GM19035 (cell line): ENCODE results near the gene LRRC45.
A peak's percentile ranks its signal among the peaks of the same experiment; 100 is the strongest.
"Not testable (repeated sequence)": the region's sequence is repeated elsewhere in the genome, so short reads cannot be mapped to it uniquely, and the experiment has no call there.

ENCODE experiments used
- ATAC-seq: cut with Tn5 transposase; IDR thresholded peaks from one replicate; pipeline ENCODE4 v1.9.1; 2021; ENCODE audit not compliant: unreplicated experiment

Gene LRRC45

GRCh38 chr17:82031885-82032627 lies 9.0 kb downstream of the LRRC45 start:
- ATAC-seq: no peak

- no peak for ATAC-seq
Measured at GRCh38 chr17:82033359-82034085, 10.4 kb downstream of the LRRC45 start.

- no peak for ATAC-seq
Measured at GRCh38 chr17:82034371-82035011, 11.4 kb downstream of the LRRC45 start.

DNA sequence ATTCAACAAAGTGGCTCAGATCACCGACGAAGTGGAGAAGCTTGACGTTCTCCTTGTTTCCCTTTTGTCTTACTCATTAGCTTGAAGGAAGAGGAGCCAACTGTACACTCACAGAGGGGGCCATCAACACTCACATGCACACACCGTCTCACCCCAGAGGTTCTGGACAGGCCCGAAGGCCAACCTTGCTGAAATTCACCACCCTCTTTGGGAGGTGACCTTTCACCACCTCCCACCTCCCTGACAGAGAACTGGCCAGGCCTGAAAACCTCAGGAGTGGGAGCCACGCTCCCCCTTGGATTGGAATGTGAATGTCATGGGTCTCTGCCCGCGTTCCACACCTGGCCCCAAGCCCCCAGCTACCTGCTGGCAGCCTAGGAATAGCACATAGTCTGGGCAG lies 12.4 kb downstream of the LRRC45 start:
- ATAC-seq: no peak

- ATAC-seq: no peak
Measured at GRCh38 chr17:82035956-82036633, 13.0 kb downstream of the LRRC45 start.

GRCh38 chr17:82036634-82037091 lies 13.6 kb downstream of the LRRC45 start:
- peak; percentile 1 for ATAC-seq

GRCh38 chr17:82037092-82037888 lies 14.2 kb downstream of the LRRC45 start, which contains the start of gene DCXR:
DCXR (minus strand) TSS chr17:82037697; CDS start chr17:82037682, 15 bp downstream.
- peak; percentile 87 for ATAC-seq

DNA sequence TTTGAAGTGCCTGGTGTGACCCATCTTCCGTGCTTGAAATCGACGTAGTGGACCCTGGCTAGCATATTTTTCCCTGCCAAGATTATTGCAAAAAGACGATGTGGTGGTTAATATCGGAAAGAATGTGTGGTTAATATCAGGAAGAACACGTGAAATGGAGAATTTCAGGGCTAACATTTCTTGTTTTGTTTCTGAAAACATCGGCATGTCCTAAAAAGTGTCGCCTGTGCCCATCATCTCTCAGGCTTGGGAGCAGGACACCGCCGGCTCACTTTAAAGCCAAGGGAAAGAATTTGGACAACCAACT lies 14.7 kb downstream of the LRRC45 start:
- ATAC-seq: no peak

GRCh38 chr17:82038796-82039409 lies 15.8 kb downstream of the LRRC45 start:
- not testable (repeated sequence) for ATAC-seq

DNA sequence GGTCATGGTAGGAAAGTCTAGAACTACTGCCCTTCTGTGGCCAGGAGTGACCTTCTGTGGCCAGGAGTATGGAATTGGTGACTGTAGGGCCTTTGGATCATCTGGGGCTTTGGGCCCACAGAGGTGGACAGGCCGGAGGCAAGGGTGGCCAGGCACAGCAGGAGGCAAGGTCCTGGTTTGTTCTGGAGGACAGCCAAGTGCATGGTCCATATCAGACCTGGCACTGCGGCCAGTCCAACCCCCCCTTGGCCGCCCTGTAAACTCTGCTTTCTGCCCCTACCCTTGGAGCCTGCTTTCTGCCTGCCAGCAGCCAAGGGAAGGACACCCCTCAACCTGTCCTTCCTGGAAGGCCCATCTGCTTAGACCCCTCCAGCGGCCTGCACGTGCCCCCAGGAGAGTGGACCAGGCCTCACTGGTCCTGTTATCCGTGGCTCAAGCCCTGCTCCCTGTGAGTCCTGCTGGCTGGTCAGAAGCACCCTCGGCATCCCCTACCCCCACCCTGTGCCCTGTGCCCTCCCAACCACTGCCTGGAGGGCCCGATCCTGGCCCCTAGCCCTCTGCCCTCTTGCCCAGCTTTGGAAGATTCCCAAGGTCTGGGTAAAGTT lies 16.7 kb downstream of the LRRC45 start:
- no peak for ATAC-seq

DNA sequence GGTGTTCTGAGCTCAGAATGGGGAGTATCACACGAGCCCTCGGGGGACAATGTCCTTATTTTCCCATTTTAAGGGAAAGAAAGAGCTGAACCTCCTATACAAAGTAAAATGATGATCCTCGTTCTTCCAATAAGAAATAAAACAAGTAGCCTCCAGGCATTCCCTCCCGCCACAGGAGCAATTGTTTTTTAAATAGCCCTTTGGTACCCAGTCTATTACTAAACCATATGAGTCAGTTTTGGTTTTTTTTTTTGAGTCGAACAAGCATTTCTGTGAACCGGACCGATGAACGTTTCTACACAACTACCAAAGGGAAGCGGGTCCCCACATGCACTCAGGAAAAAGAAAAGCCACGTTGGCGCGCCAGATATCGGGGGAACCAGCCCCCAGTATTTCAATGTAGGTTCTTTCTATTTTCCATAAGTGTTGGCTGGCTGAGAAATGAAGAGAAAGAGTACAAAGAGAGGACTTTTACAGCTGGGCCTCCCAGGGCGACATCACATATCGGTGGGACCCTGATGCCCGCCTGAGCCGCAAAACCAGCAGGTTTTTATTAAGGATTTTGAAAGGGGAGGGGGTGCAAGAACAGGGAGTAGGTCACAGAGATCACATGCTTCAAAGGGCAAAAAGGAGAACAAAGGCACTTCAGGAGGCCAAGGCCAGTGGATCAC lies 18.2 kb downstream of the LRRC45 start:
- no peak for ATAC-seq

DNA sequence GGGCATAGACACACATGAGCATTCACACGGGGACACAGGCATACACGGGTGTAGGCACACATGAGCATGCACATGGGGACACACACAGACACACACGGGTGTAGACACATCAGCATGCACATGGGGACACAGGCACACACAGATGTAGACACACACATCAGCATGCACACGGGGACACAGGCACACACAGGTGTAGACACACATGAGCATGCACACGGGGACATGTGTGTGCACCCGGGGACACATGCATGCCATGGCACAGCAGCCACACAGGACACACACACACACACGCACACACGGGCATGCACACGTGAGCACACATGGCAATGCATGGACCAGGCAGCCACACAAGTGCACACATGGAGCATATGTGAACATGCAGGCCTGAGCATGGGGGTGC lies 19.5 kb downstream of the LRRC45 start:
- ATAC-seq: no peak

DNA sequence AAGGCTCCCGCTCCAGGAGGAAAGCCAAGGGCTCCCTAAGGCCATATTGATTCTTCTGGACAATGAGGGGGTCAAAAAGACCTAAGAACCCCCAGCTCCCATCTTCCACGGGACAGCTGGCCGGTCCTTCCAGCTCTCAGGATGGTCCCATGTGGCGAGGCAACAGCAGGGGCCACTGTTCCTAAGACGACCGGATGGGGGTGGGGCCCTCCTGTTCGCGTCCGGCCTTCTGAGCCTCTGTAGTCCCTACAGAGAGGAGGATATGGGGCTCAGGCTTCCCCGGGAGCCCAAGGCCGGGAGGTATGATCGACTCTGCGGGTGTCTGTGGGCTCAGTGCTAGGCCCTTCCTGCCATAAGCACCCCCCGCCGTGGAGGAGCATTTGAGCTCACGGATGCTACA lies 20.4 kb downstream of the LRRC45 start:
- ATAC-seq: no peak

GRCh38 chr17:82045936-82046484 lies 22.9 kb downstream of the LRRC45 start:
- ATAC-seq: no peak

- no peak for ATAC-seq
Measured at GRCh38 chr17:82046903-82047302, 23.8 kb downstream of the LRRC45 start.

- ATAC-seq: no peak
Measured at GRCh38 chr17:82047379-82047778, 24.3 kb downstream of the LRRC45 start.

- ATAC-seq: no peak
Measured at GRCh38 chr17:82047914-82048570, 24.9 kb downstream of the LRRC45 start.

DNA sequence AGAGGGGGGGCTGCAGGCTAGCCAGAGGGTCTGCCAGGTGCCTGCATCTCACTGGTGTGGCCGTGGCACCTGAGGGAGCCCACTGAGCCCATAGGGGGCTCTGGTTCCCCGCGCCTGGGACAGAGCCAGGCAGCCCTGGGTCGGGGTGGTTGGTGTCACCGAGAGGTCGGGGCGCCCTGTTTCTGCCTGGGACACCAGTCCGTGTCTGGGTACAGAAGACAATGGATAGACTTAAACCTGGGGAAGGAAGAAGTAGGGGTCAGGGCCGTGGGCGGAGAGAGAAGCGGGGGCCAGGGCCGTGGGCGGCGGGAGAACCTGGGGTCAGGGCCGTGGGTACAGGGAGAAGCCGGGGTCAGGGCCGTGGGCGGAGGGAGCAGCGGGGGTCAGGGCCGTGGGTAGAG lies 25.5 kb downstream of the LRRC45 start:
- ATAC-seq: no peak
